Neural progenitor cell (in vitro differentiated cells): ENCODE results near the gene ENO4.

Experiments used
- EZH2phosphoT487 ChIP-seq: fragments of 200-600 bp; sonication (generic); IDR thresholded peaks from 2 replicates; pipeline ENCODE4 v1.6.1; 2017; ENCODE audit warnings: antibody characterized with exemption
- TF ChIP-seq, protein P1 (sequence below): fragments of 200-600 bp; sonication (generic); IDR thresholded peaks from 2 replicates; pipeline ENCODE4 v1.5.1; 2017; ENCODE audit warnings: antibody characterized with exemption, mild to moderate bottlenecking

DNA sequence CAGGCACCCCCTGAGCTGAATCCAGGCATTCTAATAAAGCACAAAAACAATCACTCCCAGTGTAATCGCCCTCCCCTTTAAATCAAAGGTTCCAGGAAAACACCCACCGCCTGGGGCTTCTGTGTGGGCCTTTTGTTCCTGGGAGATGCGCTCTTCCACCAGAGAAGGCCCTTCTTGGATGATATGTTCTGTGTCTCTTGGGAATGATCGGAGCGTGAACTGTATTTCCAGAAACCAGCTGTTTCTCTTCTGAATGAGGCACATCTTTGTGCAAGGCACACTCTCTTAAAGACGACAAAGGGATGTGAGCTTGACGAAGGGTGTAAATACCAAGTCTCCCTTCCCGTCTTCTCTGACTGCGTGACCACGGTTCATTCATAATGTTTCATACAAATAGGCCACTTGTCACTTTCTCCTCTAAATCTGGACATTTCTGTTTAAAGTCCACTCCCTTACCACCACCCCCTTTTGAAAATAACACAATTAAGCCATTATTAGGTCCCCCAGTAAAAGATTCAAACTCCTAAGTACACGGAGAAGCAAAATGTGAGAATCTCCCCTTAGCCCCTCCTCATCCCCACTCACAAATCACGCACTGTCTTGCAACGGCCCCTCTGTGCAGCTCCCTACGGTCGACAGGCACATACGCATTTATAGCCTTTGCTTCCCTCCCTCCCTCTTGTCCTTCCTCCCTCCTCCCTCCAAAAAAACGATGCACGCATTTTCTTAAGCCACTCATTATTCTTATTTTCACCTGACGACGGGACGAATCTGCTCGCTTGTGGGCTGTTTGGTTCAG, 45.6 kb upstream of the ENO4 start:
- TF ChIP-seq, protein P1, sequence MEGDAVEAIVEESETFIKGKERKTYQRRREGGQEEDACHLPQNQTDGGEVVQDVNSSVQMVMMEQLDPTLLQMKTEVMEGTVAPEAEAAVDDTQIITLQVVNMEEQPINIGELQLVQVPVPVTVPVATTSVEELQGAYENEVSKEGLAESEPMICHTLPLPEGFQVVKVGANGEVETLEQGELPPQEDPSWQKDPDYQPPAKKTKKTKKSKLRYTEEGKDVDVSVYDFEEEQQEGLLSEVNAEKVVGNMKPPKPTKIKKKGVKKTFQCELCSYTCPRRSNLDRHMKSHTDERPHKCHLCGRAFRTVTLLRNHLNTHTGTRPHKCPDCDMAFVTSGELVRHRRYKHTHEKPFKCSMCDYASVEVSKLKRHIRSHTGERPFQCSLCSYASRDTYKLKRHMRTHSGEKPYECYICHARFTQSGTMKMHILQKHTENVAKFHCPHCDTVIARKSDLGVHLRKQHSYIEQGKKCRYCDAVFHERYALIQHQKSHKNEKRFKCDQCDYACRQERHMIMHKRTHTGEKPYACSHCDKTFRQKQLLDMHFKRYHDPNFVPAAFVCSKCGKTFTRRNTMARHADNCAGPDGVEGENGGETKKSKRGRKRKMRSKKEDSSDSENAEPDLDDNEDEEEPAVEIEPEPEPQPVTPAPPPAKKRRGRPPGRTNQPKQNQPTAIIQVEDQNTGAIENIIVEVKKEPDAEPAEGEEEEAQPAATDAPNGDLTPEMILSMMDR: no peak
- no peak for TF ChIP-seq EZH2phosphoT487
